ENCODE measurements around the gene VPS51.

DNA sequence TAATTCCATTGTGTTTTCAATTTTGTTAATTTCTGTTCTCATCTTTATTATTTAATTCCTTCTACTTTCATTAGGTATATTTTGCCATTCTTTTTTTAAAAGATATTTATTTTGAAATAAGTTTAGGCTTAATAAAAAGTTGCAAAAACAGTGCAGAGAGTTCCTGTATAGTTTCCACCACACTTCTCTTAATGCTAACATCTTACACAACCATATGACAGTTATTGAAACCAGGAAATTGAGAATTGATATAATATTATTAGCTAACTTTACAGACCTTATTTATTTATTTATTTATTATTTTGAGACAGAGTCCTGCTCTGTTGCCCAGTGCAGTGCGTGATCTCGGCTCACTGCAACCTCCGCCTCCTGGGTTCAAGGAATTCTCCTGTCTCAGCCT, 60.2 kb downstream of the VPS51 start:
- TF ChIP-seq, protein P1, sequence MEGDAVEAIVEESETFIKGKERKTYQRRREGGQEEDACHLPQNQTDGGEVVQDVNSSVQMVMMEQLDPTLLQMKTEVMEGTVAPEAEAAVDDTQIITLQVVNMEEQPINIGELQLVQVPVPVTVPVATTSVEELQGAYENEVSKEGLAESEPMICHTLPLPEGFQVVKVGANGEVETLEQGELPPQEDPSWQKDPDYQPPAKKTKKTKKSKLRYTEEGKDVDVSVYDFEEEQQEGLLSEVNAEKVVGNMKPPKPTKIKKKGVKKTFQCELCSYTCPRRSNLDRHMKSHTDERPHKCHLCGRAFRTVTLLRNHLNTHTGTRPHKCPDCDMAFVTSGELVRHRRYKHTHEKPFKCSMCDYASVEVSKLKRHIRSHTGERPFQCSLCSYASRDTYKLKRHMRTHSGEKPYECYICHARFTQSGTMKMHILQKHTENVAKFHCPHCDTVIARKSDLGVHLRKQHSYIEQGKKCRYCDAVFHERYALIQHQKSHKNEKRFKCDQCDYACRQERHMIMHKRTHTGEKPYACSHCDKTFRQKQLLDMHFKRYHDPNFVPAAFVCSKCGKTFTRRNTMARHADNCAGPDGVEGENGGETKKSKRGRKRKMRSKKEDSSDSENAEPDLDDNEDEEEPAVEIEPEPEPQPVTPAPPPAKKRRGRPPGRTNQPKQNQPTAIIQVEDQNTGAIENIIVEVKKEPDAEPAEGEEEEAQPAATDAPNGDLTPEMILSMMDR (IDR thresholded peaks at IDR 0.05; ENCODE audit: poor library complexity, severe bottlenecking), result no peak
- no peak for TF ChIP-seq POLR2AphosphoS5 (IDR thresholded peaks at IDR 0.05)

All from neural cell (in vitro differentiated cells).